Breast epithelium (tissue), 3 donors: ENCODE data around the gene OGG1.

Source experiments
- POLR2A ChIP-seq: fragments of 450-650 bp; IDR thresholded peaks from one replicate; pipeline ENCODE4 v1.6.1; 2016; ENCODE audit warnings: antibody characterized with exemption, mild to moderate bottlenecking, moderate library complexity
- TF ChIP-seq, protein P1 (sequence below), 3 donors: fragments of 450-650 bp; IDR thresholded peaks; one replicate each; pipeline ENCODE4 v1.5.1; 2016 to 2017; ENCODE audit warnings: antibody characterized with exemption in 3 of 3, mild to moderate bottlenecking in 3 of 3, moderate library complexity in 3 of 3

DNA sequence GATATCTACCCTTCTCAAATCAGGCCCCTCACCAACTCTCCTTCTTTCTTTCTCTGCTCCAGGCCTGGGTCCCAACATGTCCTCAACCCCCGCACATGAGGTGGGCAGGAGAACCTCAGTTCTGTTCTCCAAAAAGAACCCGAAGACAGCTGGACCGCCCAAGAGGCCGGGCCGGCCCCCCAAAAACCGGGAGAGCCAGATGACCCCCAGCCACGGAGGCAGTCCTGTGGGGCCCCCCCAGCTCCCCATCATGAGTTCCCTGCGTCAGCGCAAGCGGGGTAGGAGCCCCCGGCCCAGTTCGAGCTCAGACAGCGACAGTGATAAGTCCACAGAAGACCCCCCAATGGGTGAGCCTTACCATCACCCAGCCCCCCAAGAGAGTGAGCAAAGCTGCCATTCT is 5.6 kb upstream of the OGG1 start:
- TF ChIP-seq, protein P1, sequence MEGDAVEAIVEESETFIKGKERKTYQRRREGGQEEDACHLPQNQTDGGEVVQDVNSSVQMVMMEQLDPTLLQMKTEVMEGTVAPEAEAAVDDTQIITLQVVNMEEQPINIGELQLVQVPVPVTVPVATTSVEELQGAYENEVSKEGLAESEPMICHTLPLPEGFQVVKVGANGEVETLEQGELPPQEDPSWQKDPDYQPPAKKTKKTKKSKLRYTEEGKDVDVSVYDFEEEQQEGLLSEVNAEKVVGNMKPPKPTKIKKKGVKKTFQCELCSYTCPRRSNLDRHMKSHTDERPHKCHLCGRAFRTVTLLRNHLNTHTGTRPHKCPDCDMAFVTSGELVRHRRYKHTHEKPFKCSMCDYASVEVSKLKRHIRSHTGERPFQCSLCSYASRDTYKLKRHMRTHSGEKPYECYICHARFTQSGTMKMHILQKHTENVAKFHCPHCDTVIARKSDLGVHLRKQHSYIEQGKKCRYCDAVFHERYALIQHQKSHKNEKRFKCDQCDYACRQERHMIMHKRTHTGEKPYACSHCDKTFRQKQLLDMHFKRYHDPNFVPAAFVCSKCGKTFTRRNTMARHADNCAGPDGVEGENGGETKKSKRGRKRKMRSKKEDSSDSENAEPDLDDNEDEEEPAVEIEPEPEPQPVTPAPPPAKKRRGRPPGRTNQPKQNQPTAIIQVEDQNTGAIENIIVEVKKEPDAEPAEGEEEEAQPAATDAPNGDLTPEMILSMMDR (IDR thresholded peaks at IDR 0.05), result no peak
- no peak for TF ChIP-seq POLR2A
